Stomach (tissue), 9 donors: ENCODE data around the gene CDC42BPG. TPM values are rescaled to one million over a fixed set of nuclear protein-coding genes. Genes with fewer than 3 reads are reported as not detected.

ENCODE experiments used
- DNase-seq, 2 donors: peaks; one replicate each; pipeline versions ENCODE4 v3.0.0 to v3.0.0-alpha.2; 2013 to 2019
- H3K27ac ChIP-seq, 5 donors: fragments of 200-600 bp in 4 of 5; sonication (generic) in 4 of 5; one replicate each; pipeline ENCODE4 v1.5.1; 2013 to 2019; ENCODE audit warnings: mild to moderate bottlenecking in 1 of 5, moderate library complexity in 1 of 5
- H3K27me3 ChIP-seq, 3 donors: fragments of 200-600 bp; sonication (generic); one replicate each; pipeline ENCODE4 v1.5.1; 2017 to 2019; ENCODE audit warnings: mixed run types in 1 of 3
- H3K36me3 ChIP-seq, 4 donors: fragments of 200-600 bp; sonication (generic); 1 replicate in 3 of 4; 2 replicates in 1 of 4; pipeline ENCODE4 v1.5.1; 2016 to 2019
- H3K4me1 ChIP-seq, 4 donors: fragments of 200-600 bp; sonication (generic); one replicate each; pipeline ENCODE4 v1.5.1; 2016 to 2019
- H3K4me3 ChIP-seq, 4 donors: fragments of 200-600 bp; sonication (generic) in 3 of 4; one replicate each; pipeline ENCODE4 v1.5.1; 2016 to 2019; ENCODE audit warnings: mild to moderate bottlenecking in 1 of 4
- H3K9me3 ChIP-seq, 4 donors: fragments of 200-600 bp; sonication (generic); one replicate each; pipeline ENCODE4 v1.5.1; 2016 to 2019
- CTCF ChIP-seq, 7 experiments: fragments of 450-650 bp in 4 of 7; fragments of 200-600 bp in 3 of 7; sonication (generic) in 3 of 7; IDR thresholded peaks; one replicate each; pipeline ENCODE4 v1.5.1; 2016 to 2019; ENCODE audit warnings: antibody characterized with exemption in 7 of 7, control low read depth in 2 of 7, mild to moderate bottlenecking in 1 of 7
- EP300 ChIP-seq: sonication (generic); formaldehyde crosslinking; IDR thresholded peaks from one replicate; pipeline ENCODE4 v1.6.1; 2017; ENCODE audit warnings: antibody characterized with exemption
- POLR2A ChIP-seq, 4 donors: fragments of 450-650 bp; IDR thresholded peaks; one replicate each; pipeline ENCODE4 v1.6.1; 2016; ENCODE audit warnings: antibody characterized with exemption in 4 of 4, control low read depth in 2 of 4, mild to moderate bottlenecking in 1 of 4, moderate library complexity in 1 of 4
- POLR2AphosphoS5 ChIP-seq, 3 donors: sonication (generic); formaldehyde crosslinking; IDR thresholded peaks; one replicate each; pipeline ENCODE4 v1.6.1; 2016; ENCODE audit warnings: antibody characterized with exemption in 3 of 3
- WGBS, 5 donors: extraction: QIAGEN DNeasy Blood & Tissue Kit in 3 of 5; methylation state at CpG; one replicate each; pipeline versions ENCODE4 v1.1.5 to v1.1.7; 2013 to 2018; 5-methylcytosine and 5-hydroxymethylcytosine counted together
- intact Hi-C: fragments of 100-400 bp; cut with DNase I; formaldehyde crosslinking; loops from one replicate; pipeline ENCODE4 v1.15.1; 2023; ENCODE audit warnings: low total_unique reads
- polyA plus RNA-seq, 3 donors: library from polyadenylated mRNA; stranded (reverse); fragments of 200-250 nt; gene quantifications; one replicate each; pipeline ENCODE4 v1.2.3, GENCODE V29; 2013
- total RNA-seq, 5 donors: library from RNA; depleted of rRNA; stranded (reverse); fragments of >200 nt; gene quantifications; one replicate each; pipeline versions ENCODE4 v1.1.0 to v1.2.3, GENCODE V29; 2014 to 2016
- donor health status: healthy with polysubstance abuse.
- donor health status: Bipolar disorder and iron deficiency.
- donor health status: healthy.

CDC42BPG gene
- total and polyA plus RNA-seq, 8 donors = 8.9 to 66.5 (median 26.2) TPM

GRCh38 chr11:64796757-64797541 lies 47.5 kb downstream of the CDC42BPG start:
- no peak for DNase-seq
- peaks cover 4 to 10% (median 9%) of the 10 kb centered on the region in 4 donors for H3K4me1 ChIP-seq
- intact Hi-C loops = no loop called here
- no peak overlapping the region for H3K27ac ChIP-seq
- H3K9me3 ChIP-seq = no peaks in the 10 kb centered on the region
- no peak overlapping the region for H3K4me3 ChIP-seq
- WGBS, 5 donors = 86 to 90% (median 89%) methylated on average over 13 to 19 of the region's 19 CpGs
- H3K36me3 ChIP-seq = peaks cover 0 to 79% (median 50%) of the 10 kb centered on the region in 4 donors
- H3K27me3 ChIP-seq = no peaks in the 10 kb centered on the region
- no peak for TF ChIP-seq CTCF (IDR thresholded peaks at IDR 0.05)
- no peak for TF ChIP-seq POLR2A (IDR thresholded peaks at IDR 0.05)

GRCh38 chr11:64796047-64796756 lies 48.3 kb downstream of the CDC42BPG start:
- WGBS, 5 donors = 72 to 86% (median 84%) methylated on average over 17 to 19 of the region's 19 CpGs
- no peak for DNase-seq
- Histone ChIP-seq H3K4me3 (no peak overlapping the region), H3K27ac (no peak overlapping the region), H3K9me3 (no peaks in the 10 kb centered on the region), H3K4me1 (peaks cover 0 to 3% (median 1%) of the 10 kb centered on the region in 4 donors), H3K27me3 (no peaks in the 10 kb centered on the region), H3K36me3 (peaks cover 0 to 86% (median 57%) of the 10 kb centered on the region in 4 donors)
- intact Hi-C loops = no loop called here
- TF ChIP-seq CTCF (IDR thresholded peaks at IDR 0.05) = no peak
- TF ChIP-seq POLR2A (IDR thresholded peaks at IDR 0.05) = no peak
- TF ChIP-seq POLR2AphosphoS5 (IDR thresholded peaks at IDR 0.05) = no peak
- no peak for TF ChIP-seq EP300

GRCh38 chr11:64794526-64794925 lies 49.9 kb downstream of the CDC42BPG start:
- no peak for TF ChIP-seq POLR2A (IDR thresholded peaks at IDR 0.05)
- TF ChIP-seq CTCF (IDR thresholded peaks at IDR 0.05) = no peak
- no peak for TF ChIP-seq POLR2AphosphoS5 (IDR thresholded peaks at IDR 0.05)
- TF ChIP-seq EP300 = no peak
- H3K9me3 ChIP-seq = no peaks in the 10 kb centered on the region
- H3K4me3 ChIP-seq = no peak overlapping the region
- no peak overlapping the region for H3K27ac ChIP-seq
- H3K36me3 ChIP-seq = peaks cover 4 to 90% (median 63%) of the 10 kb centered on the region in 4 donors
- no peak for DNase-seq
- intact Hi-C loops = no loop called here
- no peaks in the 10 kb centered on the region for H3K4me1 ChIP-seq
- 92 to 96% (median 95%) methylated on average over 10 of the region's 10 CpGs for WGBS, 5 donors
- no peaks in the 10 kb centered on the region for H3K27me3 ChIP-seq

GRCh38 chr11:64793271-64794160 lies 50.9 kb downstream of the CDC42BPG start:
- intact Hi-C loops = no loop called here
- peak overlapping the region in 1 of 5 donors; percentile 8 for H3K27ac ChIP-seq

More at GRCh38 chr11:64793271-64794160, 50.9 kb downstream of the CDC42BPG start:
- TF ChIP-seq POLR2A (IDR thresholded peaks at IDR 0.05) = no peak
- no peak for TF ChIP-seq POLR2AphosphoS5 (IDR thresholded peaks at IDR 0.05)
- no peak for TF ChIP-seq CTCF (IDR thresholded peaks at IDR 0.05)
- no peak for TF ChIP-seq EP300
- peaks cover 10 to 90% (median 65%) of the 10 kb centered on the region in 4 donors for H3K36me3 ChIP-seq
- WGBS, 5 donors = 72 to 82% (median 77%) methylated on average over 10 to 11 of the region's 11 CpGs
- no peaks in the 10 kb centered on the region for H3K4me1 ChIP-seq
- no peak for DNase-seq
- H3K9me3 ChIP-seq = no peaks in the 10 kb centered on the region
- H3K4me3 ChIP-seq = no peak overlapping the region
- no peaks in the 10 kb centered on the region for H3K27me3 ChIP-seq
